ENCODE measurements around the gene CAV1. TPM values are rescaled to one million over a fixed set of nuclear protein-coding genes. Genes with fewer than 3 reads are reported as not detected.
A peak's percentile ranks its signal among the peaks of the same experiment; 100 is the strongest.

CAV1 gene
- total and polyA plus RNA-seq, 2 of the 4 experiments (the other 2 are of a cell fraction), result 1,592 to 1,808 TPM

DNA sequence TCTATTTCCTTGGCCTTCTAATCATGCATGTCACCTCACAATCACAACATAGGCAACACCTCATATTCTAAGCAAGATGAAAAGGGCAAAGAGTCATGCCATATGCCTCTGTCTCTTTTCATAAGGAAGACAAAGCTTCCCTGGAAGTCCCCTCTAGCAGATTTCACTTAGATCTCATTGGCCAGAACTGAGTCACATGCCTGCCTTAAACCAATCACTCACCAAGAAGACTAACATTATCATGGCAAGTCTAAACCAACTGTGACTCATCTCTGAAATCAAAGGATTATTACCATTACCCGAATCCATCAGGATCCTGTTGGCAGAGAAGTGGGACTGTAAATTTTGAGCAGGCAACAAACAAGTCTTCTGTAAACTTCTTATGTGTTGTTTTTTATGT lies 27.8 kb downstream of the CAV1 start:
- no peak overlapping the region for H3K9ac ChIP-seq (ENCODE audit: low read depth, low read length)
- H3K4me1 ChIP-seq (ENCODE audit: control insufficient read depth, insufficient read depth, low read length), result peaks cover 21% of the 10 kb centered on the region
- H3K79me1 ChIP-seq (ENCODE audit: low read depth in 1 of 2, low read length in 2 of 2), result peaks cover 47 to 86% of the 10 kb centered on the region in 2 experiments
- H4K5ac ChIP-seq (ENCODE audit: low read depth, low read length), result peak overlapping the region; percentile 70
- no peak overlapping the region for H3K56ac ChIP-seq (ENCODE audit: extremely low read depth, insufficient read depth, low read length)
- H3K4me3 ChIP-seq (ENCODE audit: insufficient read depth, low read depth, low read length), result no peak overlapping the region
- H2AFZ ChIP-seq (replicated peaks; ENCODE audit: low read length, poor library complexity), result no peak overlapping the region
- no peak overlapping the region for H2AK9ac ChIP-seq (replicated peaks; ENCODE audit: low read depth, low read length, poor library complexity)
- H3K4me2 ChIP-seq (ENCODE audit: low read depth, low read length), result peak overlapping the region; percentile 26; the same call in 1 of the 2 replicates
- ChIA-PET POLR2A (ENCODE audit: unreplicated experiment) (no interaction called here), CTCF (interaction anchor here (1.4 kb wide), 1 partner anchor 35 kb away, joined by 3 read pairs; no protein-coding TSS in a partner anchor)
- peak overlapping the region; percentile 39; the same call in 1 of the 2 replicates for H3K23ac ChIP-seq (ENCODE audit: low read depth, low read length)
- intact Hi-C loops (cut with micrococcal nuclease), result loop anchor here (2.0 kb wide), 1 partner anchor 30 kb away; no protein-coding TSS in a partner anchor
- peak overlapping the region; percentile 80 for H2BK5ac ChIP-seq (ENCODE audit: low read depth, low read length, poor library complexity, severe bottlenecking)
- BruUV-seq (replicated peaks), result no TSS peak
- TF ChIP-seq CEBPB (IDR thresholded peaks at IDR 0.05; ENCODE audit: low read depth, low read length) (no peak), NFE2L2 (IDR thresholded peaks at IDR 0.05; ENCODE audit: low read depth, low read length) (no peak), MAZ (IDR thresholded peaks at IDR 0.05; ENCODE audit: borderline replicate concordance, low read depth, low read length) (no peak), MXI1 (IDR thresholded peaks at IDR 0.05; ENCODE audit: borderline replicate concordance, low read depth, low read length) (no peak), RAD21 (IDR thresholded peaks at IDR 0.05; ENCODE audit: low read length) (no peak), RFX5 (IDR thresholded peaks at IDR 0.05; ENCODE audit: low read depth, low read length) (no peak), RCOR1 (IDR thresholded peaks at IDR 0.05; ENCODE audit: insufficient replicate concordance, low read length) (no peak), FOS (IDR thresholded peaks at IDR 0.05; ENCODE audit: low read depth, low read length) (peak; percentile 58; the same call in 1 of the 2 replicates), SMC3 (IDR thresholded peaks at IDR 0.05; ENCODE audit: low read depth, low read length) (no peak), MAFK (IDR thresholded peaks at IDR 0.05; ENCODE audit: low read depth, low read length) (no peak), CHD1 (IDR thresholded peaks at IDR 0.05; ENCODE audit: low read depth, low read length) (no peak), BHLHE40 (IDR thresholded peaks at IDR 0.05; ENCODE audit: low read depth, low read length) (no peak)
- TF ChIP-seq, protein P1, sequence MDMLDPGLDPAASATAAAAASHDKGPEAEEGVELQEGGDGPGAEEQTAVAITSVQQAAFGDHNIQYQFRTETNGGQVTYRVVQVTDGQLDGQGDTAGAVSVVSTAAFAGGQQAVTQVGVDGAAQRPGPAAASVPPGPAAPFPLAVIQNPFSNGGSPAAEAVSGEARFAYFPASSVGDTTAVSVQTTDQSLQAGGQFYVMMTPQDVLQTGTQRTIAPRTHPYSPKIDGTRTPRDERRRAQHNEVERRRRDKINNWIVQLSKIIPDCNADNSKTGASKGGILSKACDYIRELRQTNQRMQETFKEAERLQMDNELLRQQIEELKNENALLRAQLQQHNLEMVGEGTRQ (IDR thresholded peaks at IDR 0.05; ENCODE audit: low read depth, low read length), result peak; percentile 94
- TF ChIP-seq, protein P2, sequence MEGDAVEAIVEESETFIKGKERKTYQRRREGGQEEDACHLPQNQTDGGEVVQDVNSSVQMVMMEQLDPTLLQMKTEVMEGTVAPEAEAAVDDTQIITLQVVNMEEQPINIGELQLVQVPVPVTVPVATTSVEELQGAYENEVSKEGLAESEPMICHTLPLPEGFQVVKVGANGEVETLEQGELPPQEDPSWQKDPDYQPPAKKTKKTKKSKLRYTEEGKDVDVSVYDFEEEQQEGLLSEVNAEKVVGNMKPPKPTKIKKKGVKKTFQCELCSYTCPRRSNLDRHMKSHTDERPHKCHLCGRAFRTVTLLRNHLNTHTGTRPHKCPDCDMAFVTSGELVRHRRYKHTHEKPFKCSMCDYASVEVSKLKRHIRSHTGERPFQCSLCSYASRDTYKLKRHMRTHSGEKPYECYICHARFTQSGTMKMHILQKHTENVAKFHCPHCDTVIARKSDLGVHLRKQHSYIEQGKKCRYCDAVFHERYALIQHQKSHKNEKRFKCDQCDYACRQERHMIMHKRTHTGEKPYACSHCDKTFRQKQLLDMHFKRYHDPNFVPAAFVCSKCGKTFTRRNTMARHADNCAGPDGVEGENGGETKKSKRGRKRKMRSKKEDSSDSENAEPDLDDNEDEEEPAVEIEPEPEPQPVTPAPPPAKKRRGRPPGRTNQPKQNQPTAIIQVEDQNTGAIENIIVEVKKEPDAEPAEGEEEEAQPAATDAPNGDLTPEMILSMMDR (conservative IDR thresholded peaks at IDR 0.05; ENCODE audit: low read depth, low read length), result no peak
- peak overlapping the region; percentile 35 to 42; a peak in 2 of 4 replicates for H4K8ac ChIP-seq (ENCODE audit: low read depth in 2 of 2, low read length in 2 of 2)
- H2AK5ac ChIP-seq (ENCODE audit: low read depth, low read length), result no peak overlapping the region; the same call in 1 of the 2 replicates
- in situ Hi-C loops (cut with MboI; ENCODE audit: low sequenced_read_pairs), result no loop called here
- H4K91ac ChIP-seq (ENCODE audit: insufficient read depth, low read depth, low read length), result no peak overlapping the region
- ATAC-seq (ENCODE audit: low read depth), result peak; percentile 55
- no peak overlapping the region for H3K4ac ChIP-seq (ENCODE audit: low read depth, low read length)
- H3K36me3 ChIP-seq (ENCODE audit: control insufficient read depth, insufficient read depth, low read length), result peaks cover 37% of the 10 kb centered on the region
- H3K9me1 ChIP-seq (ENCODE audit: insufficient read depth, low read length), result peaks cover 32% of the 10 kb centered on the region
- no peaks in the 10 kb centered on the region for H3K27me3 ChIP-seq (ENCODE audit: control insufficient read depth, insufficient read depth, low read length)
- H3K14ac ChIP-seq (replicated peaks; ENCODE audit: low read depth, low read length), result 0 out of 2 replicates have a peak overlapping the region, but pooled peaks have one; percentile 10
- H2BK120ac ChIP-seq (ENCODE audit: low read depth, low read length), result 0 out of 2 replicates have a peak overlapping the region, but pooled peaks have one; percentile 24
- dilution Hi-C loops (cut with HindIII; ENCODE audit: low sequenced_read_pairs, unreplicated experiment), result no loop called here
- H3K27ac ChIP-seq (ENCODE audit: insufficient read depth, low read length), result peak overlapping the region; percentile 86; the same call in 1 of the 2 replicates
- peaks cover 18% of the 10 kb centered on the region for H4K20me1 ChIP-seq (ENCODE audit: insufficient read depth, low read length)
- no peak overlapping the region for H2BK20ac ChIP-seq (ENCODE audit: low read depth, low read length)
- WGBS, 2 experiments (ENCODE audit: extremely low coverage in 2 of 2, insufficient read length in 1 of 2), result no CpG with 5 or more reads among the region's 1 CpG
- 0 out of 3 replicates have a peak overlapping the region, but pooled peaks have one; percentile 51 for H2BK15ac ChIP-seq (ENCODE audit: low read depth, low read length)
- peak; percentile 76 for DNase-seq
- H3K9me3 ChIP-seq (ENCODE audit: control insufficient read depth, insufficient read depth, low read length), result no peaks in the 10 kb centered on the region
- H3K18ac ChIP-seq (ENCODE audit: low read depth, low read length), result peak overlapping the region; percentile 91
